HG03460 (cell line): ENCODE data around the gene CA9.

Experiments used
- ATAC-seq: cut with Tn5 transposase; IDR thresholded peaks from one replicate; pipeline ENCODE4 v1.9.1; 2021; ENCODE audit not compliant: unreplicated experiment

The CA9 gene

DNA sequence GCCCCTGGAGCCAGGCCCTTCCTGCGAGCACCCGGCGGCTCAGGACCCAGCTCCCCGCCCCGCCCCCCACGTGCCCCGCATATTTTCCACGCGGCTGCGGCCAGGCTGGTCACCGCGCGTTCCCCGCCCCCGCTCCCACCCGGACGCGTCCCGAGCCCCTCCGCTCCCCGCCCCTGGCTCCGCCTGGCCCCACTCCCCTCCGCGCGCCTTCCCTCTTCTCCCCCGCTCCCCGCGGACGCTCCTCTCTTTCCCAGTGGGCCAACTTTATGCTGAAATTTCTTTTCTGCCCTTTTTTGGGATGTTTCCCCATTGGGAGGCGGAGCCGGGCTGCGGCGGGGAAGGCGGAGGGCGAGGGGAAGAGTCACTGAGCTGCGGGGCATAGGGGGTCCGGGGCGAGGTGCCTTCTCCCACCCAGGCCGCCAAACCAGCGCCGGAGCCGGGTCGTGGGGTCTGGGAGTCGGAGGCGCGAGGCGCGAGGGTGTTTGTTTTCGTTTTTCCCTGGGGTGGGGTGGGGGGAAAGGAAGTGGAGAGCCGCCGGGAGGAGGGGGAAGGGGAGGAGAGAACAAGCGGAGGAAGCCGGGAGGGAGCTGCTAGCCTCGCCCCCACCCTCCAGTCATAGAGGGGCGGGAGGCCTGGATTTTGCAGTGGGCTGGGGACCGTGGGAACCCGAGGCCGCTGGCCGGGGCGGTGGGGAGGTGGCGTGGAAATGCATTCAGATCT lies 17.0 kb downstream of the CA9 start:
- ATAC-seq, result no peak

DNA sequence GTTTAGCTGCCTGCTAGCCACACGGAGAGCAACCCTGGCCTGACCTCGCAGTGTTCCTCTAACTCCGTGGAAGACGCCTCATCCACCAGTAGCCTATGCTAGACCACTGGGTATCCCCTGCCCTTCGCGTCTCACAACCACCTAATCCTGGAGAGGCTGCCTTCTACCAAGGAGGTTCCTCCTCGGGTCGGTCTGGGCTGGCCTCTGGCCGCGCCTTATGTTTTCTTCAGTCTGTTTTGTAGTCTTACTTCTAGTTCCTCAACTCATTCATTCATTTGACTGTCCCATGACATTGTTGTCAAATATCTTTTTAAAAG lies 17.6 kb downstream of the CA9 start:
- ATAC-seq, result no peak

DNA sequence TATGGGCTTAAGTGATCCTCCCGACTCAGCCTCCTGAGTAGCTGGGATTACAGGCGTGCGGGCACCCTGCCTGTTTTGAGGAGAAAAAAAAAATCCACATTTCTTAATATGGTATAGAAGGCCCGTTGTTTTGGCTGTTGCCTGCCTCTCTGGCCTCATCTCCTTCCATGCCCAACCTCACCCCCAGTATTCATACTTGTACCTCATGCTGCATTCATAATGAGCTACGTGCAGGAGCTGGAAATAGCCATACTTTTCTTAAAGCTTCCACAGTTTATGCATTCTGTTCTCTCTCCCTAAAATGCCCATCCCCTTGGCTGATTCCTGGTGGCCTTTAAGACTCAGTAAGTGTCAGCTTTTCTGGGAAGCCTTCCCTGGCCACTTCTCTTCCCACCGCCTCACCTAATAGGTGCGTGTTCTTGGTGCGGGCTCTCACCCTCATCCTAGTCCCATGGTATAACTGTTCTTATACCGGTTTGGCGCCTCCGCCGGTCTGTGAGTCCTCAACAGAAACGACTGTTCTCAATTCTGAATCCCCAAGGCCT lies 18.1 kb downstream of the CA9 start:
- no peak for ATAC-seq

DNA sequence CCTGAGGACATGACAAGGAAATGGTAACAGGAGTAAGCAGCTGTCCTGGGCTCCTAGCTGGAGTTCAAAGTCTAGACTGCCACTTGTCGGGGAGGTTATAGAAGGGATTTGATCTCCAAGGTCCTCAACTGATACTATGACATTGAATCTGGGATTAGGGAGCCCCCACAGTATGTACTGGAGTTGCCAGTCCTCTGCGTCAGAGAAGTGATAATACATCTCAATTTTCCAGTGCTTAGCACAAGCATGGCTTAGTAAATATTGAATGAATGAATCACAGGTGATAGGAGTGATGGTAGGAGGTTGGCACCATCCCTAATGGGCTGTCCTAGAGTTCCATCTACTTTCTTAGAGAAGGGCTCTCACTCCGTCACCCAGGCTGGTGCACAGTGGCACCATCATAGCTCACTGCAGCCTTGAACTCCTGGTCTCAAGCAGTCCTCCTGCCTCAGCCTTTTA lies 22.2 kb downstream of the CA9 start:
- ATAC-seq, result no peak

DNA sequence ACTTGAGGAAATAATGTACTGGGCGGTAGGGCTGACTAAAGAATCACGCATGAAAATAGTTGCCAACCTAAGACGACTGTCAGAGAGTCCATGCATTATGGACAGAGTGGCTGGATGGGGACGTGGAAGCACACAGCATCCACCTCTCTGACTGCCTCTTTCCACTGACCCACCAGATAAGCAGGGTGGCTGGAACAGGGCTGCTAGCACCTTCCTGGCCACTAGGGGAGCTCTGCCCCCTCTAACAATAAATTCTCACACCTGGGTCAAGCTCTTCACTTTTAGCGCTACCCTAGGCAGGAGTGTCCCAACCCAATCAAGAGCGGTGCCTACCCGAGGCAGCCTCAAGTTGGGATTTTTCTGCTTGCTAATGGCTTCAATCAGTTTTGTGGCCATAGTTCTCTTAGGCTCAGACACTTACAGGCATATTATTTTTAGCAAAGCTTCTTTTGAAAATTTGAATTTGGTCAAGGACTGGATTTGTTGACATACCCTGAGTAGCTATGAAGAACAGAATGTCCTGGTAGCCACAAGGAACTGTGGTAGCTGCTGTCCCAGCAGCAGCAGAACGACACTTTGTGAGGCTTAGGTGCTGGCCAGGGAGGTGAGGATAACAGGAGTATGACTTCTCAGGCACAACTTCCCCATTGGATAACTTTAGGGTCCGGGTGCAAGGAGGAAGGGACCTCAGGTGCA lies 22.9 kb downstream of the CA9 start:
- peak; percentile 87 for ATAC-seq

DNA sequence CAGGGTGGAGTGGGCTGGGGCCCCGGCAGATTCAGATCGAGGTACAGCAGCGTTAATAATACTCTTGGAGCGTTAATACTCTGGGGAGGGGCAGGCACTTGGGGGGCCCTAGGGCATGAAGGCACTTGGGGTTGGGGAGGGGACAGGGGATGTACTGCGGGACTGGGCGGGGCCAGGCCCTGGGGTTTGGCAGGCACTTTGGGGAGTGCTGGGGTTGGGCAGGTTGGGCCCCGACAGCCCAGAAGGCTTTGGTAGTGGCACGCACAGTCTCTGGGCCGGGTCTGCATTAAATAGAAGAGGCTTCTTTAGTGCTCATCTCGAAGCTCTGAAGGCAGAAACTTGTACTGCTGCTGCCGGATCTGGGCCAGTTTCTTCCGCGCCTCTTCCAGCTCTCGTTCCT lies 23.8 kb downstream of the CA9 start:
- no peak for ATAC-seq

DNA sequence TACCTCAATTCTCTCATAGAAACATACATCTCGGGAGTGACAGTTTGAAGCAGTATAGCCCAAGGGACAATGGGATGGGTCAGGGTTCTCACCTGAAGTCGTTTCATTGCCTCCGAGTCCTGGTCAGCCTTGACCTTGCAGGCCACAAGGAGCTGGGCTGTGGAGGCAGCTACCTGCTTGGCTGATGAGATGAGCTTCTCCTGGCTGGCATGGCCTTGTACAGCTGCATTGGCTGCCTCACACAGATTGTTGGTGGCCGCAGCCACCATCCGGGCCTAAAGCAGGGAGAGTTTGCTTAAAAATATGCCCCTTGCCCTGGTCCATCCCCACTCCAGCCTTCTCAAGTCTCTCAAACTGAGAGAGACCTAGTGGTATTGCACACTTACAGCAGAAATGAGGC lies 24.5 kb downstream of the CA9 start:
- no peak for ATAC-seq

DNA sequence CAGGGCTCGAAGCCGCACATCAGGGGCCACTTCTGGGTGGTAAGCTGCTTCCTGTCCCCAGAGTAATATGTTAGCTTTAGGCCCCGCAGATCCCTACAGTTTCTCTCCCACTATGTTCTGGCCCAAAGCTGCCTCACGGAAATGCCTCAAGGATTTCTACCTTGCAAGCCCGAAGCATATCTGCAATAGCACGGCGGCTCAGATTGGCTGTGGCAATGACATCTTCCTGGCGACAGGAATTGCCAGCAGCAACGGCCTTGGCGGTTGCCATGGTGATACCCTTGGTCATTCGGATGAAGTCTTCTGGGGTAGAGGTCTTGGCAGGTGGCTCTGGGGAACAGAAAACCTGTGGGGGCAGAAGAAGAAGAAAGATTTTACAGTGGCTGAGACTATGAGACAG lies 26.3 kb downstream of the CA9 start:
- ATAC-seq, result no peak

DNA sequence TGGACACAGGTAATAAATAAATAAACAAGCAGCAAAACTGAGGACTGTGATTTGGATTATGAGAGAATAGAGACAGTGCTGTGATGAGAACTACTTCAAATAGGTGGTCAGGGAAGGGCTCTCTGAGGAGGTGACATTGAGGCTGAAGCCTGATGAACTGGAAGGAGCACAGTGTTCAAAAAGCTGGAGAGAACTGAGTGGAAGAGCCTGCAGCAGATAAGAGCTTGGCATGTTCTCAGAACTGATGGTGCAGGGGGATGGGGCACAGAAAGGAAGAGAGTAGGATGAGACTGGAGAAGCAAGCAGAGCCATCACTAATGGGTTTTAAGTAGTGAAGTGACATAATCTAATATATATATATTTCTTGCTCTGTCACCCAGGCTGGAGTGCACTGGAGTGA lies 27.2 kb downstream of the CA9 start:
- no peak for ATAC-seq

DNA sequence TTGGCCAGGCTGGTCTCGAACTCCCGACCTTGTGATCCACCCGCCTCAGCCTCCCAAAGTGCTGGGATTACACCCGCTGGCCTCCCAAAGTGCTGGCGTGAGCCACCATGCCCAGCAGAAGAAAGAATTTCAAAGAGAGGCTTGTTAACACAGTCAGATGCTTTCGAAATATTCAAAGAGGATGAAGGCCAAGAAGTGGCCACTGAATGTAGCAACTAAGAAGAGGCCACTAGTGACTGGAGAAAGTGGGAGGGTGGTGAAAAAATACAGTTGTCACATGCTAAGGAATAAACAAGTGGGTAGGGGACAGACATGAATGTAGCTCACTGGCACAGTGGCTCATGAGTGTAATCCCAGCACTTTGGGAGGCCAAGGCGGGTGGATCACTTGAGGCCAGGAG lies 29.0 kb downstream of the CA9 start:
- ATAC-seq, result no peak

DNA sequence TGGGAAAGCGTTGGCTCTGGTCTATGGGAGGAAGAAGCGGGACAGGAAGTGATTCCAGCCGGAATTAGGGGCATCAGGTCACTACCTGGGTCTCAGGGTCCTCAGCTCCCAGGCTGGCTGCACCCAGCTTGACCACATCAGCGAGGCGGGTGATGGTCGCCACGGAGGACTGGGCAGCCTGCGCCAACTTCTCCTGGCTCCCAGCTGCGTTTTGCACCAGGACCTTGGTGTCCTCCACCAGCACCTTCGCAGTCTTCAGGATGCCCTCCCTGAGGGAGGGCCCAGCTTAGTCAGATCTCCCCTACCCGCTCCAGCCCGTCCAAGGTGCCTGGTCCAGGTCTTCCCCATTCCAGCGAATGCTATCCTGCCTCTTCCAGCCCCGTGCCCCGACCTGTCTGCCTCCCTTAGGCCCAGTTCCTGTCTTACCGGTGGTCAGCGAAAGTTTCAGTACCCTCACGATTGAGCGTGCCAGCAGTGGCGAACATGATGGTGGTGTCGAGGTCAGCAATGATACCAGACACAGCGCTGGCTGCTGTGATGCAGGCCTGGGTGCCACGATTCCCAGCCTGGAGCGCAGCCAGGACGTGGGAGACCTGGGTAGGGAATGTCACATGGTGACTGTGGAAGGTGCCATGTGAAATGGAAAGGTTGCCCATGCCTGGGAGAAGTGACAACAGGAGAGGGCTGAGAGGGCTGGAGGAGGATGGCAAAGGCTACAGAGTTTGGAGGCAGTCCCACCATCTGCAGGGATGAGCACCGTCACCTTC lies 30.4 kb downstream of the CA9 start:
- ATAC-seq, result no peak

DNA sequence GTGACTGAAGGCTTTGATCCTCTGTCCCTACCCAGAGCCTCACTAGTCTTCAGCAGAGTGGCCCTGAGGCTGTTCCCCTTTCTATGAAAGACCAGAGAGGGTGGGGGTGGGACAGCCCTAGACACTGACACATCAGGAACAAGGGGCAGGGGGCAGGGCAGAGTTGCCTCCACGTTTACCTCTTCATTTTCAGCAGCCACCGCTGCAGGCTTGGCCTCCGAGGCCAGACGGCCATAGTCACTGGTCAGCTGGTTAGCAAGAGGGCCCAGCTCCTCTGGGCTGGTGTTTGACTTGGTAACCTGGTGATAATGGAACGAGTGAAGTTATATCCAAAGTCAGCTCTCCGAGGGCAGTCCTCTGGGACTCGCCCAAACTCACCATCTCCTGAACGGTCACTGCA lies 31.6 kb downstream of the CA9 start:
- no peak for ATAC-seq

DNA sequence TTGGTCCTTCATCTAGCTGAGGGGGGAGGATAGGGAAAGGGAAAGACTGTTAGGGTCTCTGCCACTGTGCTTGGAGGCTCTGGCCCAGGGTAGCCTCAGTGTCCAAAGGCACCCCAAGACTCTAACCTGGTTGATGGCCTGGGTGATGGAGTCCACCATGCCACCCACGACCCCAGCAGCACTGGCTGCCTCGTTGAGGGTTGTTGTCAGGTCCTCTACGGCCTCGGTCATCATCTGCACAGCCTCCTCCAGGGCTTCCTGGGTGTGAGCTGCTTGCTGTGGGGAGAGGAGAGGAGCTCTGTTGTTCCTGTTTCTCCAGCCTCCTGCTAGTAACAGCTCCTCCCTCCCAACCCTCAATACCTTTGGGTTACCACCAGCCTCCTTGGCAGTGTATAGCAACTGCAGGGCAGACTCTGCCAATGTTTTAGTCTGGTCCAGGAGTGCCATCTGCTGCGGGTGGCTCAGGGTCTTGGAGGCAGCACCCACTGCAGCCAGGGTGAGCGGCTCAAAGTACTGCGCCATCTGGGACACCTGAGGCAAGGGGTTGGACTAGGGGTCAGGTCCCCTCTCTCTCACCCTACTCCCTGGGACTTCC lies 32.2 kb downstream of the CA9 start:
- ATAC-seq, result no peak

DNA sequence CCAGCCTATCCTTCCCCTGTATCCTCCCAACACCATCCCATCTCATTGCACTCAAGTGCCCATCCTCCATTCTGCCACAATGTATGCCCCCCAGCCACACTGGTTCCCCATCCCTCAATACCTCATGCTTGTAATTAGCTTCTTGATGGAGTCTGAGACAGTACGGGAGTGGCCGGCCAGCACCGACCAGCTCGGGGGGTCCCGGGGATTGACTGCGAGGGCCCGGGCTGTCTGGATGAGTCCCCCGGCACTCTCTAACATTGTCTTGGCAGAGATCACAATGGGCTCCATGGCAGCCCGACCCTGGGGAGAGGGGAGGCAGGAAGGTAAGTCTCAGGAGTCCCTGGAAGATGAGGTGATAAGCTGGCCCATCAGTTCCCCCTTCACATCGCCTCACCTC lies 33.2 kb downstream of the CA9 start:
- no peak for ATAC-seq

DNA sequence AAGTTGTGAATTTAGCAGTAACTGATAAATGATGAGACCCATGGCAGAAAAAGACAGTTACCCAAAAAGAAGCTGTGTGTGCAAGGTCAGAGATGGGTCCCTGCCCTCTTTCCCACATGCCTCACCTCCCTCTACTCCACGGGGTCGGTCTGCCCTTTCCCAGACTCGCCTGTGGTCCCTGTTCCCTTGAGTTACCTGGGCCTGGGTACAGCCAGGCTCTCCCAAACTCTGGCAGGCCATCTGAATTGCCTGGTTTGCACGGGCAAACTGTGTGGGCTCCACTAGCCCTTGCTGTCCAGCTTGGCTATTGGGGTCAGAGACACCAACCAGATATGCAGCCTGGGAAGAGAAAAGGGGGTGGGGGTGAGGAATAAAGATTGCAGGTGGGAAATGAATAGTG lies 34.4 kb downstream of the CA9 start:
- no peak for ATAC-seq

DNA sequence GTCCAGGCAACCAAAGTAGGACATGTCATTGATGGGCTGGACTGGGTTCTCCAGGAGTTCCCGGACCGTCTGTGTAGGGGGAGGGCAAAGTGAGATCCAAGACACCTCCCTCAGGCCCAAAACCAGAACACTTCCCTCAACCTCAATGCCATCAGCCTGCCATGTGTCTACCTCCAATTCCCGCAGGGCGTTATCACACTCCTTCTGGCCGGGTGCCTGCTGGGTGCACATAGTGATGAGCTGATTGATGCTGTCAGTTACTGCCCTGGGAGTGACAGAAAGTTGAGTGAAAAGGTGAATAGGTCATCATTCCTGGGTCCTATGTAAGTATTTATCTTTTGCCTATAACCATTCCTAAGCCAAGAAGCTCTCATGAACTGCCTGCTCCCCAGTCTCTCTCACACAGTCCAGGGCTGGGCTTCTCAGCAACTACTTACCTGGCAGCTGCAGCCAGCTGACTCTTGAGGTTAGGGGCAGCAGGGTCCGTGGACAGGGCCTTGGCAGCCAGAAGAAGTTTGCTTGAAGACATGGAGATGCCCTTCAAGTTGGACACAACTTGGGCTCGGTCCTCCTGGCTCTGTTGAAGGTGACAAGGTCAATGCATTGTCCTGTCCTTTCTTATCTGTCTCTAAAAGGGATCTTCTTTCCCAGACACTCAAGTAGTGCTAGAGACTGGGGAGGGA lies 37.2 kb downstream of the CA9 start:
- ATAC-seq, result no peak

DNA sequence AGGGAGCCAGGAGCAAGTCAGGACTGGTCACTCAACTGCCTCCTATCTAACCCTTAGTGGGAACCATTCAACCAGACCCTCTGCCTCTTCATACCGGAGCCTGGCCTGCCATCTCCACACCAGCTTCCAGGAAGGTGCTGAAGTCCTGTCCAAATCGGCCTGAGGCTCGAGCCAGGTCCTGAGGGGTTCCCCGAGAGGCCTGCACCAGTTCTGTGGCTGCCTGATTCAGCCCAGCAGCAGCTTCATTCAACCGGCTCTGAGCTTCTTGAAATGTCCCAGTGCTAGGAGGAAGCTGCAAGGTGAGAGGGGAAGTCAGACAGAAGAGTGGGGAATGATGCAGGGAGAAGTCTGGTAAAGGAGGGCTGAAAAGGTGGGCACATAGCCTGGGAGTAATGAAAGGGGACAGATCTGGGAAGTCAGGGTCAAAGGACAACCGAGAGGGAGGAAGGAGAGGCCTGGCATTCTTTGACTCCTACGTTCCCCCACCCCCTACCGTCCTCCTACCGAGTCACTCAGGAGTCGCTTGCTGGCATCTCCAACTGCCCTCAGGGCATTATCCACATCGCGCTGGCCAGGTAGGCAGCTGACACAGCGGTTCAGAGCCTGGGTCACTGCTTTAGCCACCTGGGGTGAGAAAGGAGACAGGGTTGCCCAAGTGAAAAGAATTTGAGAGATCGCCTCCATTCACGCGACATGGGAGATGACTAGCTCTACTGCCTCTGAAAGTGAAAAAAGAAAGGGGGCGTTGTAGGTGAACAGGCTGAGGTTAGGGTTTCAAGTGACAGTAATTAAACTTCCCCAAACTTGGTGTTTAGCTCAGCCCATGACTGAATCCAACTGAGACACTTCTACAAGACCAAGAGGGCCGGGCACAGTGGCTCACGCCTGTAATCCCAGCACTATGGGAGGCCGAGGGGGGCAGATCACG lies 38.0 kb downstream of the CA9 start:
- ATAC-seq, result peak; percentile 50

DNA sequence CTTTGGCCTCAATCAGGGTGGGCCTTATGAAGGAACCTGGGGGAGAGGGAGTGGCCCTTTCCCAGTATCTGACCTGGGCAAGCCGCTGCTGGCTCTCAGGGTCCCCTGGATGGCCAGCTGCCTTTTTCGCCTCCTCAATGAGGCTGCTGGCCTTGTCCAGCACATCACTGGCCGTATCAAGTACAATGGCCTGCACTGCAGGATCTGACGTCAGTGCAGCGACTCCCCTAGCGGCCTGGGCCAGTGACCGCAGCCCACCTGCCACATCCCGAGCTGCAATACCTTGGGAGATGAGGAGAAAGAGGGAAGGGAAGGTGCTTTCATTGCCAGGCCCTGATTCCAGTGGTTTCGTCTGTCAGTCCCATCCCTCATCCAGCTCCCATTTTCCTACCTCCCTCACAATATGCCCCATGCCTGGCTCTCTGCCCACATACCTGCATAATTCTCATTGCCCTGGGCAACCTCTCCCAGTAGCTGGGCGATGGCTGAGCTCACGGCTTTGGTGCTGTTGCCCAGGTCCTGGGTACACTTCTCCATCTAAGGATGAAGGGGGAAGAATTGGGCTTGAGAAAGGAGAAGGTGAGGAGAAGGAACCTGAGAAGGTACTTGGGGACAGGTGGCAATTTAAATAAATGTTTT lies 39.2 kb downstream of the CA9 start:
- ATAC-seq, result no peak

DNA sequence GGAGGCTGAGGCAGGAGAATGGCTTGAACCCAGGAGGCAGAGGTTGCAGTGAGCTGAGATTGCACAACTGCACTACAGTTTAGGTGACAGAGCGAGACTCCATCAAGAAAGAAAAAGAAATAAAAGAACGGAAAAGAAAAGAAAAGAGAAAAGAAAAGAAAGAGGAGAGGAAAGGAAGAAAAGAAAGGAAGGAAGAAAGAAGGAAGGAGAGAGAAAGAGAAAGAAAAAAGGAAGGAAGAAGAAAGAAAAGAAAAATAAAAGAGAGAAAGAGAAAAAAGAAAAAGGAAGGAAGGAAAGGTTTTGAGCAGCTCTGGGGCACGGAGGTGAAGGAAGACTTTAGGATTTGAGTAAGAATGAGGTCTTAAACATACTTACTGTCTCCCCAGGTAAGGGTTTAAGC lies 39.9 kb downstream of the CA9 start:
- ATAC-seq, result no peak
